MM.1S (cell line): ENCODE results near the gene EMP1.

Experiments
- CTCF ChIP-seq: fragments of 300-600 bp; sonication (generic); IDR thresholded peaks from 2 replicates; pipeline ENCODE4 v1.5.1; 2016; ENCODE audit warnings: antibody characterized with exemption, low read length, mixed read lengths
- EZH2 ChIP-seq: fragments of 300-600 bp; sonication (generic); optimal IDR thresholded peaks from 2 replicates; pipeline ENCODE3; 2017; ENCODE audit warnings: low read depth, mild to moderate bottlenecking, antibody characterized with exemption, low read length, mixed read lengths
- EZH2phosphoT487 ChIP-seq: fragments of 300-600 bp; sonication (generic); IDR thresholded peaks from 2 replicates; pipeline ENCODE4 v1.6.1; 2018; ENCODE audit warnings: antibody characterized with exemption, low read length

- TF ChIP-seq CTCF, result no peak
- TF ChIP-seq EZH2phosphoT487, result no peak
- TF ChIP-seq EZH2, result no peak
These were observed 15.0 kb upstream of the EMP1 start for GRCh38 chr12:13181375-13182070.
